ENCODE data around the gene MAP2K1. TPM values are rescaled to one million over a fixed set of nuclear protein-coding genes. Genes with fewer than 3 reads are reported as not detected.
"Not testable (repeated sequence)": the region's sequence is repeated elsewhere in the genome, so short reads cannot be mapped to it uniquely, and the experiment has no call there.

Gene MAP2K1
- polyA plus RNA-seq, 4 donors, result 18.6 to 29.8 (median 21.2) TPM

DNA sequence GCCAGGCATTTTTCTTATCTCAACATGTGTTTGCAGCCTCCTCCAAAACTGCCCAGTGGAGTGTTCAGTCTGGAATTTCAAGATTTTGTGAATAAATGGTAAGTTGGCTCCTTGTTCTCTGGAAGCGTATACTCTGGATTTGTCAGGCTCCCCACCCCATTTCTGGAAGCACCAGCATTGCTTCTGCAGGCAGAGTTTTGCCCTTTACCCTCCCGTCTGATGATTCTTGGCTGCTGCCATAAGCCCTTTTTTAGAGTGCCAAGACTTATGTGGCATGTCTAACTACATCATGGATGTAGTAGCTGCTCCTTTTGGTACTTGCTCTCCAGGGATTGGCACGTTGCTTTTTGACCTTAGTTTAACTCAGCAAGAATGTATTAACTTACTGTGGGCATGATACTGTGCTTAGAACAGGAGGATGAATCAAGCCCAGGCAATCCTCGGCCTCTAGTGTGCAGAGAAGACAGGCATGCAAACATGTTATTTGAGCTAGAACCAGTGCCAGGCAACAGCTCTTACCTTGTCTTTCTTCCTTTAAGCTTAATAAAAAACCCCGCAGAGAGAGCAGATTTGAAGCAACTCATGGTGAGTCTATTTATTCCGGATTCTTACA is 102.6 kb downstream of the MAP2K1 start:
- H3K36me3 ChIP-seq (ENCODE audit: control insufficient read depth in 3 of 3, insufficient read depth in 2 of 3, low read depth in 1 of 3, low read length in 3 of 3), result peaks cover 23 to 57% (median 26%) of the 10 kb centered on the region in 3 donors
- no peaks in the 10 kb centered on the region for H3K4me1 ChIP-seq (ENCODE audit: control insufficient read depth in 3 of 3, insufficient read depth in 2 of 3, low read depth in 1 of 3, low read length in 2 of 3)
- H3K9me3 ChIP-seq (ENCODE audit: control insufficient read depth in 2 of 2, insufficient read depth in 1 of 2, low read depth in 1 of 2, low read length in 1 of 2), result peaks cover 0 to 1% of the 10 kb centered on the region in 2 donors
- DNase-seq (no peak), FAIRE-seq (no peak)
- no peak overlapping the region for H3K27ac ChIP-seq (ENCODE audit: low read depth in 1 of 3, low read length in 2 of 3)
- WGBS, 3 donors, result 73 to 82% (median 78%) methylated on average over 6 of the region's 6 CpGs
- no peak overlapping the region for H3K4me3 ChIP-seq (ENCODE audit: low read depth in 1 of 3, low read length in 3 of 3)
- H3K27me3 ChIP-seq (ENCODE audit: control insufficient read depth in 3 of 3, insufficient read depth in 3 of 3, low read length in 3 of 3), result no peaks in the 10 kb centered on the region

GRCh38 chr15:66491846-66492245 is 105.1 kb downstream of the MAP2K1 start:
- DNase-seq (no peak), FAIRE-seq (no peak)
- Histone ChIP-seq H3K27me3 (ENCODE audit: control insufficient read depth in 3 of 3, insufficient read depth in 3 of 3, low read length in 3 of 3) (no peaks in the 10 kb centered on the region), H3K27ac (ENCODE audit: low read depth in 1 of 3, low read length in 2 of 3) (no peak overlapping the region), H3K9me3 (ENCODE audit: control insufficient read depth in 2 of 2, insufficient read depth in 1 of 2, low read depth in 1 of 2, low read length in 1 of 2) (peaks cover 0 to 1% of the 10 kb centered on the region in 2 donors), H3K4me1 (ENCODE audit: control insufficient read depth in 3 of 3, insufficient read depth in 2 of 3, low read depth in 1 of 3, low read length in 2 of 3) (peaks cover 0 to 17% (median 0%) of the 10 kb centered on the region in 3 donors), H3K4me3 (ENCODE audit: low read depth in 1 of 3, low read length in 3 of 3) (no peak overlapping the region), H3K36me3 (ENCODE audit: control insufficient read depth in 3 of 3, insufficient read depth in 2 of 3, low read depth in 1 of 3, low read length in 3 of 3) (peaks cover 19 to 42% (median 19%) of the 10 kb centered on the region in 3 donors)
- 89 to 98% (median 96%) methylated on average over 3 of the region's 3 CpGs for WGBS, 3 donors

DNA sequence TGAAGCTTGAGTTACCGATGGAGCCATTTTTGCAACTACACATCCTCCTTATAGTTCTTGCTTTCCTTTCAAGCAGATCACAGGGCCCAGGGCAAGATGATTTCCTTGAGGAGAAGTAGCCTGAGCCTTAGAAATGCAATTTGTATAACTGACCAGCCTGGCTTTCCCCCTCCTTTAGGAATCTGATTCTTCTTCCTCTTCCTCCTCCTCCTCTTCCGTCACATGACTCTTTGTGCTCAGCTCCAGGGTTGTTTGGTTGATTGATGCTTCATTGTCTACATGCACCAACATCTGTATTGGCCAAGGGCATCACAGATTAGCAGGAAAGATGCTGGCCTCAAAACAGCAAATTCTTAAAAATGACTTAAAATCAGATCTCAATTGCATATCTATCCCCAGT is 107.5 kb downstream of the MAP2K1 start:
- H3K27me3 ChIP-seq (ENCODE audit: control insufficient read depth in 3 of 3, insufficient read depth in 3 of 3, low read length in 3 of 3), result no peaks in the 10 kb centered on the region
- FAIRE-seq (no peak), DNase-seq (no peak)
- WGBS, 3 donors, result 90 to 92% (median 92%) methylated on average over 2 of the region's 2 CpGs
- no peak overlapping the region for H3K27ac ChIP-seq (ENCODE audit: low read depth in 1 of 3, low read length in 2 of 3)
- H3K9me3 ChIP-seq (ENCODE audit: control insufficient read depth in 2 of 2, insufficient read depth in 1 of 2, low read depth in 1 of 2, low read length in 1 of 2), result peaks cover 0 to 1% of the 10 kb centered on the region in 2 donors
- H3K36me3 ChIP-seq (ENCODE audit: control insufficient read depth in 3 of 3, insufficient read depth in 2 of 3, low read depth in 1 of 3, low read length in 3 of 3), result peaks cover 10 to 29% (median 15%) of the 10 kb centered on the region in 3 donors
- H3K4me1 ChIP-seq (ENCODE audit: control insufficient read depth in 3 of 3, insufficient read depth in 2 of 3, low read depth in 1 of 3, low read length in 2 of 3), result peaks cover 0 to 28% (median 0%) of the 10 kb centered on the region in 3 donors
- H3K4me3 ChIP-seq (ENCODE audit: low read depth in 1 of 3, low read length in 3 of 3), result no peak overlapping the region

DNA sequence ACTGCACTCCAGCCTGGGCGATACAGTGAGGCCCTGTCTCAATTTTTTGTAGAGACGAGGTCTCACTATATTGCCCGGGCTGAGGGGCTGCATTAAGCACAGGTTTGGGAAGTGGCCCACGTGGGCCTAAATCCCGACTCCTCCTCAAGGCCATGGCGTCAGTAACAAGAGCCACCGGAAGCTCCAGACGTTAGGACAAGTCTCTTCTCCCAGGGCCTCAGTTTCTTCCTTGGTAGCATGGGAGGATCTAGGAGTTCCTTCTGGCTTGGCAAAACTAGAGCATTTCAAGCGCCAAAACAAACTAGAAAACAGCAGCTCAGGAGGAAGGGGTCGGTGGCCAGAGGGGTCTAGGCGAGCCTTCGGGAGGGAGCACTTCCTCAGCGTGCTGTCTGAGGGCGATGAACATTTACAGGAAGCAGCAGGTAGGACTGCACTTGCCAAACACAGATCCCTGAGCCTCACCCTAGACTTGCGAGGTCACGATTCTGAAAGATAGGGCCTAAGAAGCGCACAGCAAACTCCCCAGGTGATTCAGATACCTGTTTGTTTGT is 110.3 kb downstream of the MAP2K1 start:
- Histone ChIP-seq H3K9me3 (ENCODE audit: control insufficient read depth in 2 of 2, insufficient read depth in 1 of 2, low read depth in 1 of 2, low read length in 1 of 2) (no peaks in the 10 kb centered on the region), H3K4me1 (ENCODE audit: control insufficient read depth in 3 of 3, insufficient read depth in 2 of 3, low read depth in 1 of 3, low read length in 2 of 3) (peaks cover 0 to 28% (median 0%) of the 10 kb centered on the region in 3 donors), H3K36me3 (ENCODE audit: control insufficient read depth in 3 of 3, insufficient read depth in 2 of 3, low read depth in 1 of 3, low read length in 3 of 3) (peaks cover 3 to 32% (median 5%) of the 10 kb centered on the region in 3 donors), H3K27me3 (ENCODE audit: control insufficient read depth in 3 of 3, insufficient read depth in 3 of 3, low read length in 3 of 3) (no peaks in the 10 kb centered on the region), H3K27ac (ENCODE audit: low read depth in 1 of 3, low read length in 2 of 3) (peak overlapping the region; percentile 86 to 94 (median 88)), H3K4me3 (ENCODE audit: low read depth in 1 of 3, low read length in 3 of 3) (peak overlapping the region; percentile 63 to 91 (median 90))
- 5 to 17% (median 12%) methylated on average over 17 of the region's 17 CpGs for WGBS, 3 donors
- FAIRE-seq (no peak), DNase-seq (peak in 1 of 2 donors; percentile 27)

DNA sequence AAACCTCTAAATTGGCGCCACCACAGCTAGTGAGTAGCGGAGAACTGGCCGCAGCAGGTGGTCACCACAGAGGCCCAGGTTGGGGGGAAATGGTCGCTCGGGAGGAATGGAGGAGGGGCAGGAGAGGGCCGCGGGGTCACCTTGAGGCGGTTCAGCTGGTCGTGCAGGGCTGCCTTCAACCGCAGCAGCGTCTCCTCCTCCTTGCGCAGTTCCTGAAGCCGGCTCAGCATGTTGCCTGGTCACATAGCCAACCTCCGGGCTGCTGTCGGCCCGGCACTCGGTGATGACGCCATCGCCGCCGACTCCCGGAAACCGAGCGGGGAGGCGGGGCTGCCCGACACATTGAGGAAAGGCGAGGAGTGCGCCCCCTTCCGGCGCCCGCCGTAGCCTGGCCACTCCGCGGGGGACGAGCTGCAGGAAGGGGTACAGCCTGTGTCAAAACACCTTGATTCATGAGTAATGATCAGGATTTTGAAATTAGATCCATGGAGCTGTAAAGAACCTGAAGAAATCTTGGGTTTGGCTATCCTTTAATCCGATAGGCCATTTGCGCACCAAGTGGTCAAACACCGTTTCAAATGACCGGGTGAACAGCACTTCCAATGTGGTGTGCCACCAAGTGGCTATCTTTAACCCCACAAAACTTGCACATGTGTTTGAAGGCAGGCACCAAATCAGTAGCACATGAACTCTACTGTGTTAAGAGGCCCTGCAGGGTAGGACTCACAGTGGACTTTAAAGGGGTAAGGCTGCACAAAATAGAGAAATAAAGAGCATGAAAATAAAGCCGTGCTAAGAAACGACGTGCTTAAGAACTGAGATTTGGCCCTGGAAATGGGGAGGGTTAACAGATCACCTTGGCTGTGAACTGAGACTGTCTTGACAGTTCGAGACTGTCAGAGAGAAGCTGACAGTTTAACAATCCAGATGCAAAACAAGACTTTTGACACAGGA is 111.1 kb downstream of the MAP2K1 start, which contains the start of gene SNAPC5:
Gene SNAPC5, minus strand, starts transcription at position 261 of the 954 bp plus-strand sequence. Its CDS starts 31 bp downstream, at position 230.
- 7 to 8% (median 7%) methylated on average over 41 to 43 of the region's 43 CpGs for WGBS, 3 donors
- Histone ChIP-seq H3K27me3 (ENCODE audit: control insufficient read depth in 3 of 3, insufficient read depth in 3 of 3, low read length in 3 of 3) (no peaks in the 10 kb centered on the region), H3K9me3 (ENCODE audit: control insufficient read depth in 2 of 2, insufficient read depth in 1 of 2, low read depth in 1 of 2, low read length in 1 of 2) (no peaks in the 10 kb centered on the region), H3K4me1 (ENCODE audit: control insufficient read depth in 3 of 3, insufficient read depth in 2 of 3, low read depth in 1 of 3, low read length in 2 of 3) (peaks cover 0 to 32% (median 3%) of the 10 kb centered on the region in 3 donors), H3K36me3 (ENCODE audit: control insufficient read depth in 3 of 3, insufficient read depth in 2 of 3, low read depth in 1 of 3, low read length in 3 of 3) (peaks cover 2 to 35% (median 5%) of the 10 kb centered on the region in 3 donors), H3K4me3 (ENCODE audit: low read depth in 1 of 3, low read length in 3 of 3) (peak within 1 kb of the TSS; percentile 63 to 91 (median 90)), H3K27ac (ENCODE audit: low read depth in 1 of 3, low read length in 2 of 3) (peak within 1 kb of the TSS; percentile 86 to 94 (median 88))
- peak; percentile 93 to 98 for DNase-seq
- no peak for FAIRE-seq

GRCh38 chr15:66498501-66499386 is 112.0 kb downstream of the MAP2K1 start:
- 49 to 62% (median 58%) methylated on average over 3 of the region's 3 CpGs for WGBS, 3 donors
- Histone ChIP-seq H3K27me3 (ENCODE audit: control insufficient read depth in 3 of 3, insufficient read depth in 3 of 3, low read length in 3 of 3) (no peaks in the 10 kb centered on the region), H3K4me1 (ENCODE audit: control insufficient read depth in 3 of 3, insufficient read depth in 2 of 3, low read depth in 1 of 3, low read length in 2 of 3) (peaks cover 0 to 35% (median 6%) of the 10 kb centered on the region in 3 donors), H3K9me3 (ENCODE audit: control insufficient read depth in 2 of 2, insufficient read depth in 1 of 2, low read depth in 1 of 2, low read length in 1 of 2) (no peaks in the 10 kb centered on the region), H3K36me3 (ENCODE audit: control insufficient read depth in 3 of 3, insufficient read depth in 2 of 3, low read depth in 1 of 3, low read length in 3 of 3) (peaks cover 2 to 33% (median 5%) of the 10 kb centered on the region in 3 donors), H3K4me3 (ENCODE audit: low read depth in 1 of 3, low read length in 3 of 3) (no peak overlapping the region), H3K27ac (ENCODE audit: low read depth in 1 of 3, low read length in 2 of 3) (peak overlapping the region in 2 of 3 donors; percentile 40 to 86)
- DNase-seq, result peak in 1 of 2 donors; percentile 16
- FAIRE-seq, result no peak

GRCh38 chr15:66500346-66500745 is 113.6 kb downstream of the MAP2K1 start:
- H3K4me3 ChIP-seq (ENCODE audit: low read depth in 1 of 3, low read length in 3 of 3); H3K27me3 ChIP-seq (ENCODE audit: control insufficient read depth in 3 of 3, insufficient read depth in 3 of 3, low read length in 3 of 3); DNase-seq; FAIRE-seq; H3K9me3 ChIP-seq (ENCODE audit: control insufficient read depth in 2 of 2, insufficient read depth in 1 of 2, low read depth in 1 of 2, low read length in 1 of 2); H3K27ac ChIP-seq (ENCODE audit: low read depth in 1 of 3, low read length in 2 of 3): not testable (repeated sequence)
- 77 to 84% (median 81%) methylated on average over 7 of the region's 7 CpGs for WGBS, 3 donors
- Histone ChIP-seq H3K36me3 (ENCODE audit: control insufficient read depth in 3 of 3, insufficient read depth in 2 of 3, low read depth in 1 of 3, low read length in 3 of 3) (peaks cover 2 to 33% (median 5%) of the 10 kb centered on the region in 3 donors), H3K4me1 (ENCODE audit: control insufficient read depth in 3 of 3, insufficient read depth in 2 of 3, low read depth in 1 of 3, low read length in 2 of 3) (peaks cover 0 to 32% (median 6%) of the 10 kb centered on the region in 3 donors)

Measured in small intestine (tissue), 7 donors.